Neural progenitor cell (in vitro differentiated cells): ENCODE results near the gene CLDN9.

Experiments
- CTCF ChIP-seq: fragments of 200-600 bp; sonication (generic); IDR thresholded peaks from 2 replicates; pipeline ENCODE4 v1.5.1; 2017; ENCODE audit warnings: antibody characterized with exemption, mild to moderate bottlenecking
- EZH2 ChIP-seq: fragments of 200-600 bp; sonication (generic); IDR thresholded peaks from 2 replicates; pipeline ENCODE4 v1.6.1; 2017; ENCODE audit warnings: antibody characterized with exemption, mild to moderate bottlenecking, moderate library complexity
- EZH2phosphoT487 ChIP-seq: fragments of 200-600 bp; sonication (generic); IDR thresholded peaks from 2 replicates; pipeline ENCODE4 v1.6.1; 2017; ENCODE audit warnings: antibody characterized with exemption

GRCh38 chr16:3062553-3062952 lies 49.8 kb downstream of the CLDN9 start:
- TF ChIP-seq EZH2phosphoT487 (no peak), EZH2 (no peak), CTCF (no peak)
